HG02798 (cell line): ENCODE data around the gene SHISA5.

Experiments used
- ATAC-seq: cut with Tn5 transposase; IDR thresholded peaks from one replicate; pipeline ENCODE4 v1.9.1; 2021; ENCODE audit warnings: mild to moderate bottlenecking; ENCODE audit not compliant: unreplicated experiment, poor library complexity

Gene SHISA5

DNA sequence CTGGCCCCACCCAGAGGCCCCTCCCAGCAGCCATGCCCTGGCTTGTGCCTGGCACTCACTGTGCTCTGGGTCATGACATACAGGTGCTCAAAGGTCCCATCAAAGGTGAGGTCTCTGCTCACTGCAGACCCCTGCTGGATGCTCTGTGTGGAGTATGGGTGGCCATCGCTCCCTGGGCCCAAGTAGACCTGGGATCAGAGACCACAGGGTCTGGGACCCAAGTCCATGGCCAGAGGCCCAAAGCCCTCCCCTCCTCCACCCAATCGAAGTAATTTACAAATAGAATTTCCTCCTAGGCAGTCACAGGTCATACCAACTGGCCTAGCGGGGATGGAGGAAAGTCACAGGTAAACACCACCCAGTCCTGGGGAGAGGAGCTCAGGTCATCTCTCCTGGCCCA is 81.7 kb downstream of the SHISA5 start:
- ATAC-seq: no peak

DNA sequence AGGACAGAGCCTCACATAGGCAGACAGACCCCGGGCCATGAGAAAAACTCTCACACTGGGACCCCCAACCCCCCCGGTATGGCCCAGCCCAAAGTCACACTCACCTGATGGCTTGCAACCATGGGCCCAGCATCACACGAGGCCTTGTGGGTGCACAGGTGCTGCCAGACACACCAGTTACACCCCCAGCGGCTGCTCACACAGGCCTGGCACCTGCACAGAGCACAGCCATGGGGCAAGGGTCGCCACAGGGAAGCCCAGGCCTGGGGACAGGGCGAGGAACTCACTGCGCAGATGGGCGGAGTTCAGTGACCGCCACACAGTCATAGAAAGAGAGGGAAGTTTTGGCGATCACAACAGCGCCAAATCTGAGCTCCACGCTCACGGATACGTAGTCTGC is 83.4 kb downstream of the SHISA5 start:
- ATAC-seq: no peak

DNA sequence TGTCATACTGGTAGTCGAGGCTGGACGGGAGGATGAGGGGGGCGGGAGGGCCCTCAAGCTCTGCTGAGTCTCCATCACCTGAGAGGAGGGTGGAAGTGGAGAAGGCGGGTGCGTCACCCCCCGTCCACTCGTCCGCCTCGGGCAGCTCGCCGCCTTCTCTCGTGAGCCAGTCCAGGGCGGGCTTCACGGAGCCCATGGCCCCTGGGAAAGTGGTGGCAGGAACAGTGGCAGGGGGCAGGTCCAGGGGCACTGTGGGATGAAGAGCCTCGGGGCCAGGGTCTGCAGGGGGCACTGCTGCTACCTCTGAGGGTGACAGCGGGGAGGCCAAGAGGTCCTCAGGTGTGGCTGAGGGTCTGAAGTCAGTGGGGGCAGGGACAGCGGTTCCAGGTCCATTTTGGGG is 84.4 kb downstream of the SHISA5 start:
- ATAC-seq: no peak

DNA sequence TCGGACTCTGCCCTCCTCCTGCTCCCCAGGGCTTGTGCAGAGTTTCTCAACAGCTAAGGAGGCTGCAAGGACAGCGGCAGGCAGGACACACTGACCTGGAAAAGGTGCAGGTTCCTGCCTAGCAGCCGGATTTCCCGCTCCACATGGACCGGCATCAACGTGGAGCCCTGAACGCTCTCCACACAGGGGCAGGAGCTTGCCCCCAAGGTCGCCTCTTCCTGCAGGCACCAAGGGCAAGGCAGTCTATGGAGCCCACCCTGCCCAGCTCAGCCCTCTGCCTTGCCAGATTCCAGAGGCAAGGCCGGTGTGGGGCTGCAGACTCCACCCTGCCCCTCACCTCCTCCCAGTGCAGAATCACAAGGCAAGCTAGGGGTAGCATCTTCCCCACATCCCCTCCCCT is 84.8 kb downstream of the SHISA5 start:
- ATAC-seq: no peak

DNA sequence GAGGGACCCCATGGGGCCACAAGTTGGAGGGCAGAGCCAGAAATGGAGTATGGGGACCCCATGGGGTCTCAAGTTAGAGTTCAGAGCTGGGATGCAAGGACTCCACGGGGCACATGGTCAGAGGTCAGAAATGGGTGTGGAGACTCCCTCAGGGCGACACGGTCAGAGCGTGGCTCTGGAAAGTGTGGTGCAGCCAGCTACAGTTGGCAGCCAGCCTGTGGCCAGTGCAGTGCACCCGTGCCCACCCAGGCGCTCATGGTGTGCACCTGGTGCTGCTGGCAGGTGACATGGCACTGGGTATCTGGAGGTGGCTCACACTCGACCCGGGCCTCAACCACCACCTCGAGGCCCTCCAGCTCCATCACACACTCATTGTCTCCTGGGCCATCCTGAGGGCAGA is 85.3 kb downstream of the SHISA5 start:
- ATAC-seq: no peak

DNA sequence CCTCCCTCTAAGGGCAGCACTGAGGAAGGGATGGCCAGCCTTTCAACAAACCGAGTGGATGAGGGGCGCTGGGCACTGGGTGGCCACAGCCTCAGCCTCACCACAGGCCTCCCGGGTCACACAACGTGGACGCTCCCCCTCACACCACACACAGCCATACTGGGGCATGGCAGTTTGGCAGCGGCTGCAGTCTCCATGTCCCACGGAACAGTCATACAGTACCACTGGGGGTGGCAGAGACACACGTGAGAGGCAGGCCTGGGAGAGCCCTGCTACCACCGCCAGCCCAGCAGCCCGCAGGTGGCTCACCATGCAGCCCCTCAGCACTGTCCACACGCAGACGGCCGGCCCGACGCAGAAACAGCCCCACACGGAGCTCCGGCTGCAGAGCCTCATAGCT is 85.8 kb downstream of the SHISA5 start:
- no peak for ATAC-seq
